CD8-positive, alpha-beta memory T cell (primary cell): ENCODE data around the gene LRRTM2. TPM values are rescaled to one million over a fixed set of nuclear protein-coding genes. Genes with fewer than 3 reads are reported as not detected.

Experiments
- polyA plus RNA-seq: library from polyadenylated mRNA; unstranded; fragments of 300-500 nt; fragmentation: Illumina TruSeq; gene quantifications from one replicate; pipeline ENCODE4 v1.2.3, GENCODE V29; 2021
- total RNA-seq, 2 experiments: library from RNA; stranded (reverse); gene quantifications; one replicate each; pipeline ENCODE4 v1.2.3, GENCODE V29; 2021

Gene LRRTM2
- total and polyA plus RNA-seq, 3 experiments from 2014 or later: not detected

Other genes starting within 250 kb of the LRRTM2 start
- gene CTNNA1, start 121.9 kb downstream of the LRRTM2 start, total RNA-seq: 10 to 100 TPM; 89.0 to 97.2 TPM
- gene CTNNA1, start 121.9 kb downstream of the LRRTM2 start, polyA plus RNA-seq: 6.5 TPM